Gastrocnemius medialis (tissue), 4 donors: ENCODE results near the gene MISP.

Source experiments
- POLR2A ChIP-seq, 2 donors: fragments of 450-650 bp; IDR thresholded peaks; one replicate each; pipeline ENCODE4 v1.6.1; 2017; ENCODE audit warnings: antibody characterized with exemption in 2 of 2, mild to moderate bottlenecking in 2 of 2, moderate library complexity in 2 of 2
- TF ChIP-seq, protein P1 (sequence below), 5 experiments: fragments of 450-650 bp in 3 of 5; fragments of 200-600 bp in 2 of 5; sonication (generic) in 2 of 5; IDR thresholded peaks in 4 of 5; conservative IDR thresholded peaks in 1 of 5; 1 replicate in 4 of 5; 2 replicates in 1 of 5; pipeline ENCODE4 v1.5.1; 2016 to 2019; ENCODE audit warnings: antibody characterized with exemption in 5 of 5, mild to moderate bottlenecking in 3 of 5, moderate library complexity in 3 of 5

DNA sequence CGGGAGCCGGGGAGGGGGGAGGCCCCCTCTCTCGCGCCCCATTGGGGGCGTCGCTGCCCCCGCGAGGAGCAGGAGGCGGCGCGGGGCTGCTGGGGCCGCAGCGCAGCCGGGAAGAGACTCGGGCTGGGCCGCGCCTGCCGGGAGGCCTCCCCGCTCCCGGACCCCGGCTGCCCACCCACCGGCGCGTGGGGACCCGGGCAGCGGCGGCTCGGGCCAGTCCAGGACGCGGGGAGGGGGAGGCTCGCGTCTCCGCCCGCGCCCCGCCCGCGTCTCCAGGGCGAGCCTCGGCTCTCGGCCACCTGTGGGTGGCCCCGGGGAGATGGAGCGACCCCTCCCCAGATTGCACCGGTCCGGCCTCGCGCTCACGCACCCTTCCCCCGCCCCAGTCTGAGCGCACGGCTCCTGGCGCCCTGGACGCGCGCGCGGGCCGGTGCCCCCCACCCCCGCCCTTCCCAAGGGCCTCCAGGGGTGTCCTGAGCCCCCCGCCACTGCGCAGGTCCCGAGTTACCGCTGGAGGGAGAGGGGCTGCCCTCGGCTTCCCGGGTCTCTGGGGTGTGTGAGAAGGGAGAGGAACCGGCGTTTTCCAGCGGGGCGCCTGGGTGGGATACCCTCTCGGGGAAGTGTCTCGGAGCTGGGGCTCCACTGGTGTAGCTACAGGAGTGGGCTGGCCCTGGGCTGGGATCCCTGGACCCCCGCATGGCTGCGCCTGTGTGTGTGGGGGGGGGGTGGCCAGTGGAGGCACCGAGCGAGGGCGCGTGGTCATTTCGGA is 41.5 kb upstream of the MISP start:
- TF ChIP-seq, protein P1, sequence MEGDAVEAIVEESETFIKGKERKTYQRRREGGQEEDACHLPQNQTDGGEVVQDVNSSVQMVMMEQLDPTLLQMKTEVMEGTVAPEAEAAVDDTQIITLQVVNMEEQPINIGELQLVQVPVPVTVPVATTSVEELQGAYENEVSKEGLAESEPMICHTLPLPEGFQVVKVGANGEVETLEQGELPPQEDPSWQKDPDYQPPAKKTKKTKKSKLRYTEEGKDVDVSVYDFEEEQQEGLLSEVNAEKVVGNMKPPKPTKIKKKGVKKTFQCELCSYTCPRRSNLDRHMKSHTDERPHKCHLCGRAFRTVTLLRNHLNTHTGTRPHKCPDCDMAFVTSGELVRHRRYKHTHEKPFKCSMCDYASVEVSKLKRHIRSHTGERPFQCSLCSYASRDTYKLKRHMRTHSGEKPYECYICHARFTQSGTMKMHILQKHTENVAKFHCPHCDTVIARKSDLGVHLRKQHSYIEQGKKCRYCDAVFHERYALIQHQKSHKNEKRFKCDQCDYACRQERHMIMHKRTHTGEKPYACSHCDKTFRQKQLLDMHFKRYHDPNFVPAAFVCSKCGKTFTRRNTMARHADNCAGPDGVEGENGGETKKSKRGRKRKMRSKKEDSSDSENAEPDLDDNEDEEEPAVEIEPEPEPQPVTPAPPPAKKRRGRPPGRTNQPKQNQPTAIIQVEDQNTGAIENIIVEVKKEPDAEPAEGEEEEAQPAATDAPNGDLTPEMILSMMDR (IDR thresholded peaks at IDR 0.05 in 4 of 5, conservative IDR thresholded peaks at IDR 0.05 in 1 of 5), result no peak
- TF ChIP-seq POLR2A (IDR thresholded peaks at IDR 0.05), result no peak
